Measurements from ENCODE around the gene PRKD1. TPM values are rescaled to one million over a fixed set of nuclear protein-coding genes. Genes with fewer than 3 reads are reported as not detected.

PRKD1 gene
- total RNA-seq, 1 donor from 2014 or later, result 11.8 TPM

- no peaks in the 10 kb centered on the region for H3K9me3 ChIP-seq
- intact Hi-C loops (cut with DNase I), result no loop called here
- no peaks in the 10 kb centered on the region for H3K36me3 ChIP-seq
- TF ChIP-seq POLR2AphosphoS5 (IDR thresholded peaks at IDR 0.05; ENCODE audit: insufficient read depth in 1 of 2, low read depth in 1 of 2) (no peak), POLR2A (IDR thresholded peaks at IDR 0.05) (no peak)
- TF ChIP-seq, protein P1, sequence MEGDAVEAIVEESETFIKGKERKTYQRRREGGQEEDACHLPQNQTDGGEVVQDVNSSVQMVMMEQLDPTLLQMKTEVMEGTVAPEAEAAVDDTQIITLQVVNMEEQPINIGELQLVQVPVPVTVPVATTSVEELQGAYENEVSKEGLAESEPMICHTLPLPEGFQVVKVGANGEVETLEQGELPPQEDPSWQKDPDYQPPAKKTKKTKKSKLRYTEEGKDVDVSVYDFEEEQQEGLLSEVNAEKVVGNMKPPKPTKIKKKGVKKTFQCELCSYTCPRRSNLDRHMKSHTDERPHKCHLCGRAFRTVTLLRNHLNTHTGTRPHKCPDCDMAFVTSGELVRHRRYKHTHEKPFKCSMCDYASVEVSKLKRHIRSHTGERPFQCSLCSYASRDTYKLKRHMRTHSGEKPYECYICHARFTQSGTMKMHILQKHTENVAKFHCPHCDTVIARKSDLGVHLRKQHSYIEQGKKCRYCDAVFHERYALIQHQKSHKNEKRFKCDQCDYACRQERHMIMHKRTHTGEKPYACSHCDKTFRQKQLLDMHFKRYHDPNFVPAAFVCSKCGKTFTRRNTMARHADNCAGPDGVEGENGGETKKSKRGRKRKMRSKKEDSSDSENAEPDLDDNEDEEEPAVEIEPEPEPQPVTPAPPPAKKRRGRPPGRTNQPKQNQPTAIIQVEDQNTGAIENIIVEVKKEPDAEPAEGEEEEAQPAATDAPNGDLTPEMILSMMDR (IDR thresholded peaks at IDR 0.05), result no peak
- no peak for DNase-seq (ENCODE audit: extremely low spot score in 2 of 2)
- H3K27ac ChIP-seq, result no peak overlapping the region
- H3K4me3 ChIP-seq, result no peak overlapping the region
- H3K4me1 ChIP-seq, result no peaks in the 10 kb centered on the region
- H3K27me3 ChIP-seq, result no peaks in the 10 kb centered on the region
Observed at GRCh38 chr14:29895591-29896083, 32.0 kb downstream of the PRKD1 start.

GRCh38 chr14:29893989-29894388 lies 33.7 kb downstream of the PRKD1 start:
- Histone ChIP-seq H3K27me3 (no peaks in the 10 kb centered on the region), H3K36me3 (no peaks in the 10 kb centered on the region), H3K9me3 (no peaks in the 10 kb centered on the region), H3K4me1 (no peaks in the 10 kb centered on the region), H3K4me3 (no peak overlapping the region), H3K27ac (no peak overlapping the region)
- no peak for DNase-seq (ENCODE audit: extremely low spot score in 2 of 2)
- TF ChIP-seq, protein P1 (IDR thresholded peaks at IDR 0.05), result no peak
- no peak for TF ChIP-seq POLR2A (IDR thresholded peaks at IDR 0.05)
- no peak for TF ChIP-seq POLR2AphosphoS5 (IDR thresholded peaks at IDR 0.05; ENCODE audit: insufficient read depth in 1 of 2, low read depth in 1 of 2)
- intact Hi-C loops (cut with DNase I), result no loop called here

DNA sequence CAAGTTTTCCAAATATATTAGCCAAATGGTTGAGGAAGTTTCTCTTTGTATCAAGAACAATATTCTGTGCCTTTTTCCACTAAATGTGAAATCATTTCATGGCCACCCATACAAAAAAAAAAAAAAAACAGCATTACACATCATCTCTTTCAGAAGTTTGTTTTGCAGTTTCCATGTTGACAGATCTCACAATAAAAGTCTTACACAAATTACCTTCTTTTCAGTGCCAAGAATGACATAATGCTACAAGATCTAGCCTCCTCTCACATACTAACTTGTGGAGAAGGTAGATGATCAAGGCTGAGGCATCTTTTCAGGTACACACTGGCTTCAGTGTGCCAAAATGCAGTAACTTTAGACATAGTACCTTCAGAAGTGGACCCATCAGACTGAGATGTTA lies 35.3 kb downstream of the PRKD1 start:
- no peak for DNase-seq (ENCODE audit: extremely low spot score in 2 of 2)
- intact Hi-C loops (cut with DNase I), result no loop called here
- Histone ChIP-seq H3K9me3 (no peaks in the 10 kb centered on the region), H3K36me3 (no peaks in the 10 kb centered on the region), H3K4me3 (no peak overlapping the region), H3K27me3 (no peaks in the 10 kb centered on the region), H3K4me1 (no peaks in the 10 kb centered on the region), H3K27ac (no peak overlapping the region)
- TF ChIP-seq POLR2AphosphoS5 (IDR thresholded peaks at IDR 0.05; ENCODE audit: insufficient read depth in 1 of 2, low read depth in 1 of 2), result no peak
- TF ChIP-seq, protein P1 (IDR thresholded peaks at IDR 0.05), result no peak

- H3K4me3 ChIP-seq, result no peak overlapping the region
- intact Hi-C loops (cut with DNase I), result no loop called here
- no peak for DNase-seq (ENCODE audit: extremely low spot score in 2 of 2)
- H3K9me3 ChIP-seq, result no peaks in the 10 kb centered on the region
- H3K4me1 ChIP-seq, result no peaks in the 10 kb centered on the region
- no peaks in the 10 kb centered on the region for H3K27me3 ChIP-seq
- no peak for TF ChIP-seq POLR2AphosphoS5 (IDR thresholded peaks at IDR 0.05; ENCODE audit: insufficient read depth in 1 of 2, low read depth in 1 of 2)
- H3K27ac ChIP-seq, result no peak overlapping the region
- no peaks in the 10 kb centered on the region for H3K36me3 ChIP-seq
Observed at GRCh38 chr14:29885988-29886387, 41.7 kb downstream of the PRKD1 start.

- Histone ChIP-seq H3K27me3 (no peaks in the 10 kb centered on the region), H3K27ac (no peak overlapping the region), H3K4me1 (no peaks in the 10 kb centered on the region), H3K4me3 (no peak overlapping the region), H3K36me3 (no peaks in the 10 kb centered on the region), H3K9me3 (no peaks in the 10 kb centered on the region)
- intact Hi-C loops (cut with DNase I), result no loop called here
- TF ChIP-seq POLR2AphosphoS5 (IDR thresholded peaks at IDR 0.05; ENCODE audit: insufficient read depth in 1 of 2, low read depth in 1 of 2) (no peak), POLR2A (IDR thresholded peaks at IDR 0.05) (no peak)
- TF ChIP-seq, protein P1 (IDR thresholded peaks at IDR 0.05), result no peak
- DNase-seq (ENCODE audit: extremely low spot score in 2 of 2), result no peak
Observed at GRCh38 chr14:29868000-29868399, 59.6 kb downstream of the PRKD1 start.
